ENCODE data around the gene SMOC2.

The SMOC2 gene

DNA sequence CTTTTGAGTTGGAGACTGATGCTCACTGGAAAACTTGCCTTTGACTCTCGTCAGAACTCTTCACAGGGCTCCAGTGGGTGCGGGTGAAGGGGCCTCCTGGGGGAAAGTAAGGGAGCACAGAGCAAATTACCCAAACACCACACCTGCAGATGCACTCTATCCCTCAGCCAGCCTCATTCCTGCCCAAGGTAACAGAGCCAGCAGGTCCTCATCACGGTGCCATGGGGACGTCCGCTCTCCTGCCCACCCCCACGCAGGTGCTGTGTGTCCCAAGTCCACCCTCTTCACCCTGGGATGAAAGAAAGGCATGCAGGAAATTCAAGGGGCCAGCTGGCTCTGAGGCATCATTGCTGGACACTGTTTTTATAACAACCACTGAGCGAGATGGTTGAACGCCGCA lies 269.0 kb downstream of the SMOC2 start:
- no peak for DNase-seq (ENCODE audit: low read depth)

DNA sequence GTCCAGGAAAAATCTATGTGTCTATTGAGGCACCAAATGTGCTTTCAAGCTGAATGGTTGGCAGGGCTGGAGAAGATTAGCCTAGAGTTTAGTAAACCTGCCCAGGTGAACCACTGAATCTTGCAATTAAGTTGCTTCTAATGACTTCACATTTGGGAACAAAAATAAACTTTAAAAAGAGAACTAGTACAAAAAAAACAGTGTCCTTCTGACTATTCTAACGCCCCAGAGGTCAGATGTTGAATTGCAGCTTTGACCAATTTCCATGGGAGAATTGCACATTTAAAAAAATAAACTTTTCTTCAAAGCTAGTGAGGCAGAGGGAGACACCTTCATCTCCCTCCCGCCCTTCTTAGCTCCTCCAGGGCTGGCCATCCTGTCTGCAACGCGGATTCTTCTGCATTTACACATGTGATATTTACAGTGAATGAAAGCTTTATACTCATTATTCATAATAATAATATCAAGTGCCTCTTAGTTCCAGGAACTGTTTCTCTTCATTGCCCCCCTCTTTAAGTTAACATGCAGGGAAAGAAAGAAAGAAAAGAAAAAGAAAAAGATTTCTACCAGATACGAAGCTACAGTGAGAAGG lies 270.2 kb downstream of the SMOC2 start:
- DNase-seq (ENCODE audit: low read depth), result no peak

DNA sequence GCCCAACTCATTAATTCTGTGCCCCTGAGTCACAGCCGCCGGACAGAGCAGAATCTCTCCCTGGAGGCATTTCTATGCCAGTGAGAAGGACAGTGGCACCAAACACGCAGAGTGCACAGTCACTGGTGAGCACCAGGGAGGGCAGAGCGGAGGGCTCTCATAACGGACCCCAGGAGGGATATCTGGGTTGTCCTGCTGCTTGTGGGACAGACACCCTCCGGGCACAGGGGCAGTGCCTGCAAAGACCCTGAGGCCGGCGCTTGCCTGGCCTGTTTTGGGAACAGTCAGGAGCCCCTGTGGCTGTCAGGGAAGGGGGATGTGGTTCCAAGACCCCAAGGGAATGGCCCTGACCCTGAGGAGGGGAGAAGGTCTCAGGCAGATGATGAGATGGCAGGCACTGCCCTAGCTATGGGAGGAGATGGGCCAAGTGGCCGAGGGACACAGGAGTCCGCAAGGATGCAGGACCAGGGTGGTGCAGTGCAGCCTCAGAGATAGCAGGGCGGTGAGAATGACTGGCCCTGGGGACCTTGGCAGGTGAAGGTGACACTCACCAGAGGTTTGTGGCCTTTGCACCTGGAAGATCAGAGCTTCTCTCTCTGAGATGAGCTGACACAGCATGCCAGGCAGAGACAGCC lies 270.8 kb downstream of the SMOC2 start:
- DNase-seq (ENCODE audit: low read depth), result no peak

DNA sequence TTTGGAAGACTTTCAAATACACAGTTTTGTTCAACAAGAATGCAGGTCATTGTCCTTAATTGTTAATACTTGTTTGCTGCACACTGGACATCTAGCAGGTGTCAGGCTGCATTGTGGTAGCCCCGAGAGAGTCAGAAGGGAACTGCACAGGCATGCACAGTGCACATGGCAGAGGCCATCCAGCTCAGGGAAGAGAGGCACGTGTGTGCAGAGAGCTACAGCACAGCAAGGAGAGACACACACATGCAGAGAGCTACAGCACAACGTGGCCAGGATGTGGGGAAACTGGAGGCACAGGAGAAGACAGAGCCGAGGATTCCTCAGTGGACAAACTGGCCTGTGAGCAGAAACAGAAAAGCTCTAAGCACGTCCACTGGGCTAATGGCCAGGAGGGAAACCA lies 272.0 kb downstream of the SMOC2 start:
- no peak for DNase-seq (ENCODE audit: low read depth)

DNA sequence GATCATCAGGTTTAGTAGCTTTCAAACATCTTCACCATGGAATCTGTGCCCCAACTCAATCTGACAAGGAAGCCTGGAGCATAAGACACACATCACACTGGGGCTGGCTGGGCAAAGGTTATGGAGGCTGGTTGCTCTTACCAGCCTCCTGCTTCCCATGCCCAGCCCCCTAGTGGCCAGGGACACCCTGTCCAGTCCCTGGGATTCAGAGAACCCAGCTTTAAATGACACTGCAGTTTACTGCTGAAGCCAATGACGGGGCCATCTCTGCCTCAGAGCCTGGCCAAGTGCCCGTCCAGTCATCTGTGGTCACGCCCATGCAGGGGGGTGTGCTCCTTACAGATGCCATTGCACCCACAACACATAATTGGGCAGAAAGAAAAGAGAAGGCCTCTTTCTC lies 272.9 kb downstream of the SMOC2 start:
- no peak for DNase-seq (ENCODE audit: low read depth)

DNA sequence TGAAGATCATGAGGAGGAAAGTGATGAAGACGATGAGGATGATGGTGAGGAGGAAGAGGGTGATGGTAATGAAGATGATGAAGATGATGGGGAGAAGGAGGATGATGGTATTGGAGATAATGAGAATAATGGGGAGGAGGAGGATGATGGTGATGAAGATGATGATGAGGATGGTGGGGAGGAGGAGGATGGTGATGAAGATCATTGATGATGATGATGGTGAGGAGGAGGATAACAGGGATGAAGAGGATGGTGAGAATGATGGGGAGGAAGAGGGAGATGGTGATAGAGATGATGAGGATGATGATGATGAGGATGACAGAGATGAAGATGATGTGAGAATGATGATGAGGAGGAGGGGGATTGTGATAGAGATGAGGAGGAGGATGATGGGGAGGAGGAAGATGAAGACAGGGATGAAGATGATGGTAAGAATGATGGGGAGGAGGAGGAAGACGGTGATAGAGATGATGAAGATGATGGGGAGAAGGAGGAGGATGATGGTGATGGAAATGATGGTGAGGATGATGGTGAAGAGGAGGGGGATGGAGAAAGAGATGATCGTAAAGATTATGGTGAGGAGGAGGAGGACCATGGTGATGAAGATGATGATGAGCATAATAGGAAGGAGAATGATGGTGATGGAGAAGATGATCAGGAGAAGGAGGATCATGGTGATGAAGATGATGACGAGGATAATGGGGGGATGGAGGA lies 273.7 kb downstream of the SMOC2 start:
- DNase-seq (ENCODE audit: low read depth), result no peak

DNA sequence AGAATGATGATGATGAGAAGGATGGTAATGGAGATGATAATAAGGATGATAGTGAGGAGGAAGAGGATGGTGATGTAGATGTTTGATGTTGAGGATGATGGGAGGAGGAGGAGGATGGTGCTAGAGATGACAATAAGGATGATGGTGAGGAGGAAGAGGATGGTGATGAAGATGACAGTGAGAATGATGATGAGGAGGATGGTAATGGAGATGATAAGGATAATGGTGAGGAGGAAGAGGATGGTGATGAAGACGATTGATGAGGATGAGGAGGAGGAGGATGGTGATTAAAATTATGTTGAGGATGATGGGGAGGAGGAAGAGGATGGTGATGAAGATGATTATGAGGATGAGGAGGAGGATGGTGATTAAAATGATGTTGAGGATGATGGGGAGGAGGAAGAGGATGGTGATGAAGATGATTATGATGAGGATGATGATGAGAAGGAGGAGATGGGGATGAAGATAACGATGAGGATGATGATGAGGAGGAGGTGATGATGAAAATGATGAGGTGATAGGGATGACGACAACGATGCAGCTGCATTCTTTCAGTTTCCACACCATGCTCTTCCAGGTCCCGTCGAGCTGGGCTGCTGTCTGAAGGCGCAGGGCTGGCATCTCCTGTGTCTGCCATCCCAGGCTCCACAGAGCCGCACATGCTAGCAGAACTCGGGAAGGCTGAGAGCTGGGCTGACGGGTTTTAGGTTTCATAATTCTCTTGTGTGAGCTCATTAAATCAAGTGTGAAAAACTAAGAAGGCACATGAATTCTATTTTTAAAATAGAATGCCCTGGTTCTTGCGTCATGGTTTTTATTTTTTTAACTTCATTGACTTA lies 274.9 kb downstream of the SMOC2 start:
- DNase-seq (ENCODE audit: low read depth), result no peak

DNA sequence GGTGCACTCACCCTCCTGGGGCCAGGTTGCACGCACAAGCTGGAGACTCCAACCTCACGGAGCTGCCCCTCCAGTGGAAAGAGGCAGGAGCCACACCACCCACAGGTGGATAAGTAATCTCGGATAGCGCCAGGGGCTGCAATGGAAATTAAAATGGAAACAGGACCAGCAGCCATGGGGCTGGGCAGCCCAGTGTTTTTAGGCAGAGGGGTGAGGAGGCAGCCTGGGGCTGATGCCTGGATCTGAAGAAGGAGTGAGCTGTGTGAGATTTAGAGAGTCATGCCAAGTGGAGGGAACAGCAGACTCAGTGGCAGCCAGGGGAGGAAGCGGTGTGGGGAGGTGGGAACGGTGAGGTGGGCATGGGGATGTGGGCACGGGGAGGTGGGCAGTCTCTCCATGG lies 275.6 kb downstream of the SMOC2 start:
- DNase-seq (ENCODE audit: low read depth), result no peak

DNA sequence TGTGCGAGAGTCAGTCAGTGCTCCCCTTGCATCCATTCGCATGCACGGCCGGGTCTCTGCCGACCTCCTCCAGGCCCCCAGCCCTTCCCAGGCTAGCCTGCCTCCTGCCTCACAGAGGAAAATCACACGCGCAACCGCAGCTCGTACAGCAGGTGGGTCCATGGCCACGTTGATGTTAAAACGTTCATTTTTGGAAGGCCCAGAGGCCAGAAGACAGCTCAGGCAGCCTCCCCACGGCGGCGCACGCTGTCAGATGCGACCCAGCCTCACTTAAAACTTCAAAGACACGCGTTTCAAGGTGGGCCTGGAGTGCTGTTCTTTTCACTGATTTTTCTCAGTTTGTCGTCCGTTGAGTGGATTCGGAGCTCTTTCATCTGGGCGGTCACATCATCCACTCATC lies 276.5 kb downstream of the SMOC2 start:
- DNase-seq (ENCODE audit: low read depth), result no peak

All from stimulated activated CD8-positive, alpha-beta memory T cell treated with anti-CD3 and anti-CD28 coated beads, Interleukin-4, amount 100 ng/mL, for 24 hours (primary cell).